Thymus (tissue), 11 donors: ENCODE measurements around the gene ASB13. TPM values are rescaled to one million over a fixed set of nuclear protein-coding genes. Genes with fewer than 3 reads are reported as not detected.
A peak's percentile ranks its signal among the peaks of the same experiment; 100 is the strongest.

Source experiments
- DNase-seq, 9 donors: peaks; one replicate each; pipeline ENCODE4 v3.0.0-alpha.2; 2013; ENCODE audit warnings: low spot score in 9 of 9, low read depth in 6 of 9, missing footprints in 1 of 9
- H3K27ac ChIP-seq, 2 donors: one replicate each; pipeline ENCODE4 v1.5.1; 2013; ENCODE audit warnings: control low read depth in 1 of 2, low read depth in 1 of 2, low read length in 1 of 2, mild to moderate bottlenecking in 1 of 2, moderate library complexity in 1 of 2
- H3K27me3 ChIP-seq, 2 donors: one replicate each; pipeline ENCODE4 v1.5.1; 2013; ENCODE audit warnings: low read length in 1 of 2; ENCODE audit not compliant: control insufficient read depth in 2 of 2, insufficient read depth in 1 of 2
- H3K36me3 ChIP-seq, 2 donors: one replicate each; pipeline ENCODE4 v1.5.1; 2013; ENCODE audit warnings: low read length in 1 of 2, mild to moderate bottlenecking in 1 of 2, moderate library complexity in 1 of 2; ENCODE audit not compliant: control insufficient read depth in 2 of 2, insufficient read depth in 2 of 2
- H3K4me1 ChIP-seq, 2 donors: one replicate each; pipeline ENCODE4 v1.5.1; 2013; ENCODE audit warnings: low read length in 2 of 2; ENCODE audit not compliant: control insufficient read depth in 2 of 2, insufficient read depth in 2 of 2
- H3K4me3 ChIP-seq, 2 donors: one replicate each; pipeline ENCODE4 v1.5.1; 2013; ENCODE audit warnings: low read length in 2 of 2, control low read depth in 1 of 2, mild to moderate bottlenecking in 1 of 2
- H3K9me3 ChIP-seq, 2 donors: one replicate each; pipeline ENCODE4 v1.5.1; 2013; ENCODE audit warnings: low read length in 1 of 2, mild to moderate bottlenecking in 1 of 2; ENCODE audit not compliant: control insufficient read depth in 2 of 2, insufficient read depth in 1 of 2
- WGBS: extraction: QIAGEN DNeasy Blood & Tissue Kit; methylation state at CpG from one replicate; pipeline ENCODE4 v1.1.7; 2013; 5-methylcytosine and 5-hydroxymethylcytosine counted together
- polyA plus RNA-seq: library from polyadenylated mRNA; stranded (reverse); fragments of 200-250 nt; gene quantifications from one replicate; pipeline ENCODE4 v1.2.3, GENCODE V29; 2013
- total RNA-seq: library from RNA; stranded (reverse); fragments of 120-200 nt; gene quantifications from one replicate; pipeline ENCODE4 v1.2.4, GENCODE V29; 2013
- donor health status: healthy.

The ASB13 gene
- total and polyA plus RNA-seq, 2 donors, result 3.3 to 13.7 TPM

GRCh38 chr10:5618042-5618441 is 48.4 kb downstream of the ASB13 start:
- Histone ChIP-seq H3K9me3 (peaks cover 0 to 2% of the 10 kb centered on the region in 2 donors), H3K27me3 (no peaks in the 10 kb centered on the region), H3K4me3 (no peak overlapping the region), H3K4me1 (peaks cover 0 to 29% of the 10 kb centered on the region in 2 donors), H3K36me3 (no peaks in the 10 kb centered on the region), H3K27ac (peak overlapping the region in 1 of 2 donors; percentile 38)
- WGBS, result 92% methylated on average over 8 of the region's 8 CpGs
- DNase-seq, result no peak

- no peak for DNase-seq
- Histone ChIP-seq H3K4me1 (peaks cover 0 to 27% of the 10 kb centered on the region in 2 donors), H3K27me3 (no peaks in the 10 kb centered on the region), H3K36me3 (no peaks in the 10 kb centered on the region), H3K27ac (no peak overlapping the region), H3K4me3 (no peak overlapping the region), H3K9me3 (peaks cover 0 to 2% of the 10 kb centered on the region in 2 donors)
- 97% methylated on average over 11 of the region's 11 CpGs for WGBS
These were observed 48.9 kb downstream of the ASB13 start for GRCh38 chr10:5617521-5617920.

- Histone ChIP-seq H3K27ac (no peak overlapping the region), H3K4me3 (no peak overlapping the region), H3K27me3 (no peaks in the 10 kb centered on the region), H3K36me3 (no peaks in the 10 kb centered on the region), H3K9me3 (peaks cover 0 to 2% of the 10 kb centered on the region in 2 donors), H3K4me1 (peaks cover 0 to 27% of the 10 kb centered on the region in 2 donors)
- DNase-seq, result no peak
- WGBS, result 89% methylated on average over 6 of the region's 6 CpGs
These were observed 49.6 kb downstream of the ASB13 start for GRCh38 chr10:5616836-5617235.

- H3K36me3 ChIP-seq, result no peaks in the 10 kb centered on the region
- peaks cover 0 to 28% of the 10 kb centered on the region in 2 donors for H3K4me1 ChIP-seq
- no peak overlapping the region for H3K4me3 ChIP-seq
- no peak for DNase-seq
- 93% methylated on average over 26 of the region's 26 CpGs for WGBS
- H3K9me3 ChIP-seq, result peaks cover 0 to 2% of the 10 kb centered on the region in 2 donors
- H3K27me3 ChIP-seq, result no peaks in the 10 kb centered on the region
- no peak overlapping the region for H3K27ac ChIP-seq
These were observed 50.3 kb downstream of the ASB13 start for GRCh38 chr10:5616046-5616445.

GRCh38 chr10:5615316-5615715 is 51.1 kb downstream of the ASB13 start:
- 93% methylated on average over 7 of the region's 7 CpGs for WGBS
- Histone ChIP-seq H3K9me3 (peaks cover 0 to 2% of the 10 kb centered on the region in 2 donors), H3K36me3 (no peaks in the 10 kb centered on the region), H3K4me3 (no peak overlapping the region), H3K27ac (peak overlapping the region in 1 of 2 donors; percentile 47), H3K4me1 (peaks cover 0 to 30% of the 10 kb centered on the region in 2 donors), H3K27me3 (no peaks in the 10 kb centered on the region)
- no peak for DNase-seq

- 94% methylated on average over 4 of the region's 4 CpGs for WGBS
These were observed 52.2 kb downstream of the ASB13 start for GRCh38 chr10:5614155-5614721.

GRCh38 chr10:5613481-5614154 is 52.8 kb downstream of the ASB13 start:
- H3K4me1 ChIP-seq, result peaks cover 0 to 18% of the 10 kb centered on the region in 2 donors

More at GRCh38 chr10:5614155-5614721, 52.2 kb downstream of the ASB13 start:
- peaks cover 0 to 22% of the 10 kb centered on the region in 2 donors for H3K4me1 ChIP-seq
- H3K27me3 ChIP-seq, result no peaks in the 10 kb centered on the region
- H3K9me3 ChIP-seq, result peaks cover 0 to 2% of the 10 kb centered on the region in 2 donors
- H3K4me3 ChIP-seq, result no peak overlapping the region
- no peaks in the 10 kb centered on the region for H3K36me3 ChIP-seq
- DNase-seq, result no peak
- H3K27ac ChIP-seq, result peak overlapping the region; percentile 37 to 46

GRCh38 chr10:5611899-5612680 is 54.3 kb downstream of the ASB13 start:
- 95% methylated on average over 15 of the region's 15 CpGs for WGBS
- peaks cover 0 to 1% of the 10 kb centered on the region in 2 donors for H3K9me3 ChIP-seq
- no peaks in the 10 kb centered on the region for H3K36me3 ChIP-seq
- H3K27ac ChIP-seq, result no peak overlapping the region
- DNase-seq, result no peak
- no peak overlapping the region for H3K4me3 ChIP-seq
- H3K27me3 ChIP-seq, result no peaks in the 10 kb centered on the region
- peaks cover 0 to 17% of the 10 kb centered on the region in 2 donors for H3K4me1 ChIP-seq

More at GRCh38 chr10:5613481-5614154, 52.8 kb downstream of the ASB13 start:
- DNase-seq, result no peak
- H3K9me3 ChIP-seq, result peaks cover 0 to 2% of the 10 kb centered on the region in 2 donors
- WGBS, result 96% methylated on average over 13 of the region's 13 CpGs
- H3K36me3 ChIP-seq, result no peaks in the 10 kb centered on the region
- H3K27me3 ChIP-seq, result no peaks in the 10 kb centered on the region
- no peak overlapping the region for H3K4me3 ChIP-seq
- H3K27ac ChIP-seq, result peak overlapping the region in 1 of 2 donors; percentile 46
